GM21723 (cell line): ENCODE data around the gene ZBTB7A.
"Not testable (repeated sequence)": the region's sequence is repeated elsewhere in the genome, so short reads cannot be mapped to it uniquely, and the experiment has no call there.

Source experiments
- ATAC-seq: cut with Tn5 transposase; IDR thresholded peaks from one replicate; pipeline ENCODE4 v1.9.1; 2021; ENCODE audit warnings: mild to moderate bottlenecking, moderate library complexity; ENCODE audit not compliant: unreplicated experiment

The ZBTB7A gene

DNA sequence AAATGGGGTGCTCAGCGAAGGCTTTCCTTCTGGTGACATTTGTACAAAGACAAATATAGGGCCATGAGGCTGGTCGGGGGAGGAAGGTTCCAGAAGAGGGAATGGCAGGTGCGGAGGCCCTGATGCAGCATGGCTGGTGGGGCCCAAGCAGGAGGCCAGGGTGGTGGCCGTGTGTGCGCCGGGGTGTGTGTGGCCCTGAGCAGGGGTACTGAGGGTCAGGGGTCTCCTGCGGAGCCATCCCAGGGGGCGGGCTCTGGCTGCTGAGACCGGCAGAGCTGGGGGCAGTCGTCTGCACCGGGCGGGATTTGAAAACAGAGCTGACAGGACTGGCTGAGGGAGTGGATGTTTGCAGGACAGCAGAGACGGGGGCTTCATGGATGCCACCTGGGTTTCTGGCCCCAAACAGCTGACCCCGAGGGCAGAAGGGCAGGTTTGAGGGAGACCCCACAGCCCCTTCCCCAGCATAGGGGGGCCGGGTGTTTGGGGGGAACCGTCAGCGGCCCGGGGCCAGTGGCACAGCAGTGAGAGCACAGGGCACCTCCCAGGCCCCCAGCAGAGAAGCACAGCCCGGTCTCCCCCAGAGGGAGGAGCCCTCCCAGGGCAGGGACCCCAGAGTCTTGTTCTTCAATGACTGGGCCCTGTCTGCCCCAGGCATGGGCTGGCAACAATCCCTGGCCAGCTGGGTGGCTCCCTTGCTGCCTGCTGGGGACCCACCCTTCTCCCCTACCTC, 47.8 kb downstream of the ZBTB7A start:
- no peak for ATAC-seq

DNA sequence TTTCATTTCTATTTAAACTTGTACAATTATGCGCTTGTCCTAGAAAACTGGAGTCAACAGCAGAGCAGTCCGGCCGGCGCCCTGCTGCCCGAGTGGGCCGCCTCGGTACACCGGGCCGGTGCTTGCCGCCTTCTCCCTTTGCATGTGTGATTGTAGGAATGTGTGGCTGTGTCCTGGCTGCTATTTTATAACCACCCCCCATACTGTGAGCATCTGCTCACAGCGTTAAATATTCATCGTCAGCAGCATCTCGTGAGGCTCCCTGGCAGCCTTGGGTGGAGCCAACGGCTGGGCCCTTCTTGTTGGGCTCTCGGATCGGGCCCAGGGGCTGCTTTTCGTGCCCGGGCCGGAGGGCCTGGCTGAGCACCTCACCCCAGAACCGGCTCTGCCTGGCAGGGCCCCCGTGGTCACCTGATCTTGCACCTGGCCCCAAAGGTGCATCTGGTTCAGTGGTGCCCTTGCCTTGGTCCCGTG, 48.5 kb downstream of the ZBTB7A start:
- ATAC-seq, result no peak

DNA sequence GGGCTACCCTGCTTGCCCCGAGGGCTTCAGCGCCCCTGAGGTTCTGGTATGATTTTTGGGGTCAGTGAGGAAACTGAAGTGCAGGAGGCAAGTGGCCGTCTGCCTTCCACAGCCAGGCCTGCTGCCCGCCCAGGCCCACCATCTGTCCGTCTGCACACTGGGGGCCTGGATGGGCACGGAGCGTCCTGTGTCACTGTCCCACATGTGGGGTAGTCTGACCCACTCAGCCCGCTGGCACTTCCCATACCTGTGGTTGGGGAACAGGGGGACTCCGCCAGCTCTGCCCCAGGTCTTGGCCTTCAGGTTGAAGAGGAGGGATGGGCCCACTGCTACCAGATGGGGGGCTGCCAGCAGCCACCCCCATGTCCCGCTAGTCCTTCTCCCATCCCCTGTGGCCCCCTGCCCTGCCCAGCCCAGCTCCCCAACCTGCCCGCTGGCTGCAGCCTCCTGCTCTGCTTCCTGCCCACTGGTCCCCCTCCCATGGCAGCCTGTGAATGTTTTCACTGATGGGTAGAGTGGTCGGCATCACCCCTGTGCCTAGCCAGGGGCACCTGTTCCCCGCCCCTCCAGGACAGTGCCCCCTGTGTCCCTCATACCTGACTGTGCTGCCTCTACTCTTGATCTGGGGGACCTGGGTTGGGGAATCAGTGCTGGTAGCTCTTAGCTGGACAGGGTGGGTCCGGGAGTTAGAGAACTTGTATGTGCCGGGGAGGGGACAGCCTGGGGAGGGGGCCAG, 49.6 kb downstream of the ZBTB7A start:
- no peak for ATAC-seq

DNA sequence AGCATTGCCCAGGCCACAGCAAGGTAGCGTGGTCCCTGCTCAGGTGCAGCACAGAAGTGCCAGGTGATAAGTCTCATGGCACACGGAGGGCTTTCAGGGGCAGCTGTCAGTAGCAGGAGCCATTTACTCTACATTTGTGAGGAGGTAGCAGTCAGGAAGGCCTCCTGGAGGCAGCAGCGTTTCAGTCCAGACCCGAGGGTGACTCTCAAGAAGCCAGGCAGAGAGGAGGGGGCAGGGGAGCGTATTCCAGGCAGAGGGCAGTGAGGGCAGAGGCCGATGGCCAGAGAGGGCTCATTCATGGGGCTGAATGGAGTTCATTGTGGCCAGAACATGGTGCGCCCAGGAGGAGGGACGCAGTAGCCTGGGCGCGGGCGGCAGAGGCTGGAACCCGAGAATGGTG, 50.2 kb downstream of the ZBTB7A start:
- ATAC-seq, result no peak

DNA sequence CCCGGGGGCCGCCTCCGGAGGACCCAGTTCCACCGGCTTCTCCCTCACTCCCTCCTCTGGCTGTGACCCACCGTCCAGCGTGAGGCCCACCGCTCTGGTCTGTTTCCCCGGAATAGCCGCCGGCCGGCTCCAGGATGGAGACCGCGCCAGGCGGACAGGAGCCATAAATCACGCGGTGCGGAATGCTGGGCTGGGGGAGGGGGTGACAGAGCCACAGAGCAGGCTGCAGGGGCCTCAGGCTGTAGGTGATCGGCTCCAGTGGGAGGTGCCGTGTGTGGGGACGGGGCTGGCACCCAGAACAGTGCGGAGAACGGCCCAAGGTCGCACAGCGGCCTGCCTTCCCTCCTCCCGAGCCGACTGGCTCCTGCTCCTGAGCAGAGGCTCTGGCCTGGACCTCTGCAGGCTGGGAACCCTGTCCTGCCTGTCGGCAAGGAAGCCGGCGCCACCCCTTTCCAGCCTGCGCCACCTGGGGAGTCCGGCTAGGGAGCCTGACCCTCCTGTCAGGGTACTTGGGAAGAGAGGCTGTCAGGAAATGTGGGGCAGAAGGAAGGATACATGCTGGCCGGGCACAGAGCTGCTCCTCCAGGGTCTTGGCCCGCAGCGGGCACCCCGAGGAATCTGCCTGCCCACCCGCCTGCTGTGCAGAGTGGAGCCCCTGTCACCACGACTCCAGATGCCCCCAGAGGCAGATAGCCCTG, 50.8 kb downstream of the ZBTB7A start:
- ATAC-seq, result no peak

DNA sequence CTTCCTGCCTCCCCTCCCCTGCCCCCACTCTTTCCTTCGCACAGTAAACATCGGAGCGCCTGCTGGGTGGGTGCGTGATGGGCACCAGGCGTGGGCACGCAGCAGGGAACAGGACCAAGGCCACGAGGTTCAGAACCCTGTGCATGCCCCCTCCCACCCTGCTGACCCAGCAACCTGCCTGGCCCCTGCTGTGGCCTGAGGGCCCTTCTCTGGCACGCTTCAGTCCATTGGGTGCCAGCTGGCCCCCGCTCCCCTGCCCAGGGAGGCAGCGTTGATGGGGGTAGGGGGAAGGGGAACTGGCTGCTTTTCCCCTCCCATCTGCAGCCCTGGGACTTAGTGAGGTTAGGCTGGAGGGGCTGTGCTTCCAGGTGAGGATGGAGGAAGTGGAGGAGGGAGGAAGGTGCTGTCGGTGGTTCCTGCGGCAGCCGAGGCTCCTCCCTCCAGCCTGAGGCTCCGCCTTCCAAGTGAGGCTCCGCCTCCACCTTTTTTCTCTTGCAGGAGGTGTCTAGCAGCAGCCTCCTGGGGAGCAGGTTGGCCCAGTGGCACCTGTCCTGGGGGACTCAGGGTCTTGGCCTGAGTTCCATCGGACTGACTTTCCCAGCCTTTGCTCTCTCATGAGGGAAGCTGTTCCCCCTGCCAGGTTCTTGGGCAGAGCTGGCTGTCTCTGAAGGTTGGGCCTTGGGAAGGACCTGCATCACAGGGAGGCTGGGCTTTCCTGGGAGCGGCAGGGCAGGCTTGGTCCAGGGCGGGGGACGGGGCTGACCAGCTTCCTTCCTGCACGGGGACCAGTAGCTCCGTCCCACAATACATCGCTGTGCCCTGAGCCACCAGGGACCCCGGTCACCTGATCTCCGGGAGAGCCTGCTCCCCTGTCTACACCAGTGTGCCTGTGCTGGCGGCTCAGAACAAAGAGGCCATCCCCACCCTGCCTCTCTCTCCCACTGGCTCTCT, 51.9 kb downstream of the ZBTB7A start:
- no peak for ATAC-seq

DNA sequence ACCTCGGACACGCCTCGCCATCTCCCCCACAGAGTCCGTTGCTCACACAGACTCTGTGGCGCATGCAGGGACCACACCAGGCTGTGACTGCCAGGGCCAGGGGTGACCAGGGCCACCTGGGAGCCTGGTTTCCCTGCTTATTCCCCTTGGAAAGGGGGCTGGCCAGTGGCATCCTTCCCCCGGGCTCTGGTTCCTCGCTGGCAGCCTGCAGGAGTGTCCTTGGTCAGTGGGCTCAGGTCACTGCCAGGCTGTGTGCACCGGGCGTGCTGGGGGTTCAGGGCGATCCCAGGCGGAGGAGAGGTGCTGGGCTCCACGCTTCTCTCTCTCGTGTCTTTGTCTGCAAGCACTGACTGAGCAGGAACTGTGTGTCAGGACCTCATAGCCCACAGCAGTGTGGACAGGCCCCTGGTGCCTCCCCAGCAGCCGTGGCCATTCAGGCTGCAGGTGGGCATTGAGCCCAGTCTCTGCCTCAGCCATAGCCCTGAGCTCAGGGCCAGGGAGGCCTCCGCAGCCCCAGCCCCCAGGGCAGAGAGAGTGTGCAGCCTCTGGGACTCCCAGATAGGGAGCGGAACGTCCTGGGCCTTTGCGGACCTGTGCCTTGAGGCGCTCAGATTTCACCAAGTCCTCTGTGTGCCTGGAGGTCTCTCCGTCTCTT, 52.7 kb downstream of the ZBTB7A start:
- ATAC-seq, result no peak

DNA sequence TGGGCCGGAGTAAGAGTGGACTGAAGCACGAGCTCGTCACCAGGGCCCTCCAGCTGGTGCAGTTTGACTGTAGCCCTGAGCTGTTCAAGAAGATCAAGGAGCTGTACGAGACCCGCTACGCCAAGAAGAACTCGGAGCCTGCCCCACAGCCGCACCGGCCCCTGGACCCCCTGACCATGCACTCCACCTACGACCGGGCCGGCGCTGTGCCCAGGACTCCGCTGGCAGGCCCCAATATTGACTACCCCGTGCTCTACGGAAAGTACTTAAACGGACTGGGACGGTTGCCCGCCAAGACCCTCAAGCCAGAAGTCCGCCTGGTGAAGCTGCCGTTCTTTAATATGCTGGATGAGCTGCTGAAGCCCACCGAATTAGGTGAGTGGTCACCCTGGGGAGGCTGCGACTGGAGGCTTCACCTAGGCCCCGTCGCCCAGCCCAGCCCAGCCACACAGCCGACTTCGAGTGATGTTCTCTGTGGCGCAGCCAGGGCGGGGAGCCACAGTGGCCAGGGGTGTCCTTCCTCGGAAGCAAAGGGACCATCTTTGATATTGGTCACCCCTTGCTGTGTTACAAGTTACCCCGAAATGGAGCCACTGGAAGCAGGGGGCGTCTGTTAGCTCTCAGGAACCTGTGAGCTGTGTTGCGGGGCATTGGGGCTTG, 53.6 kb downstream of the ZBTB7A start:
- no peak for ATAC-seq

DNA sequence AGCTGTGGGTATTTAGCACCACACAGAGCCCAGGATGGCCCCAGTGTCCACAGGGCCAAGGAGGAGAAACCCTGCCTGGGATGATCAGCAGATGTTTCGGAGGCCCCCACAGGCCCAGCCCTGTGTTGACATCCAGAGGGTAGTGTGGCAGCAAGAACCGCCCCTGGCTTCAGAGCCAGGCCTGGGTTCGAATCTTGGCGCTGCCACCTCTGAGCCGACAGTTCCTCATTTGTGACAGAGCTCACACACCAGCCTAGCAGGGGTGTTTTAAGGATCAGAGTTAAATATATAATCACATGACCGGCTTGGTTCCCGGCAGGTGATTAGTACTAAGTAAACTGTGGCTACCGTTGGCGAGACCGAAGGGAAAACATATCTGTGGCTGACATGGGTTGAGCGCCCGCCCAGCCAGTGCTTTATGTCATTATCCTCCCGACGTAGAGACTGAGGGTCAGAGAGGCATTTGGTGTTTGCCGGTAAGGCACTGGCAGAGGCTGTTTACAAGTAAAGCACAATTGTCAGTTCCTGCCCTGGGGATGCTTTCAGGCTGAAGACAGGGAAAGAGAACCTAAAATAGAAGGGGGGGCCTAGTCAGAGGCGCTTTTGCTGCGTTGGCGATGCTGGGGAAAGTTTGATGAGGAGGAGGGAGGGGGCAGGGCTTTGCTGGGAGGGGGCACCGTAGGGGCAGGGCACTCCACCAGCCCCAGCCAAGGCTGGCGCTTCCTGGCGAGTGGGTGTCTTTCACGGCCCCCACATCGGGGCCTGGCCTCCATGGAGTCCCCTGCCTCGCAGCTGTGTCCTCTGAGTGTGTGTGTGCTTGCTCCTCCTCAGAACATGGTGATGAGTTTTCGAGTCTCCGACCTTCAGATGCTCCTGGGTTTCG, 54.4 kb downstream of the ZBTB7A start:
- ATAC-seq, result no peak

DNA sequence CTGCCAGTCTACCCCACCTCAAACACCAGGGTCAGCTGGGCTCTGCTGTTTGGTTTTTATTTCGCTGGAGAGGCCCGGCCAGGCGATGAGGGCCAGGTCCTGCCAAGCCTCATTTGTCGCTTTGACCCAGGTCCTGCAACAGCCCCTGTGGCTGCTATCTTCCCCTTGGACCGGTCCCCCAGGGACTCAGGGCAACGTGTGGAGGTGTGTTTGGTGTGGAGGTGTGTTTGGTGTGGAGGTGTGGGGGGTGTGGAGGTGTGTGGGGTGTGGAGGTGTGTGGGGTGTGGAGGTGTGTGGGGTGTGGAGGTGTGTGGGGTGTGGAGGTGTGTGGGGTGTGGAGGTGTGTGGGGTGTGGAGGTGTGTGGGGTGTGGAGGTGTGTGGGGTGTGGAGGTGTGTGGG, 55.3 kb downstream of the ZBTB7A start:
- ATAC-seq, result not testable (repeated sequence)

DNA sequence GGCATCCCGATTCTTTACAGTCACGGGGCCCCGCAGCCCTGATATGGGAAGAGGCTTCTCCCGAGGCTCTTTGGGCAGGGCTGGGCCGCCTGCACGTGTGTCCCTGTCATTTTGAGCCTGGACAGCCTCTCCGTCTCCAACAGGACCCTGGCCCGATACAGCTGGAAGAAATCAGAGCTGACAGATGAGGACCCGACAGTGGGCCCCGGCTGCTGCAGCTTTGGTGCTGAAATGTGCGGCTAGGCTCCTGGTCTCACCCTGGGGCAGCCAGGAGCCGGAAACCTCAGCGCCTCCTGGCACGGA, 55.9 kb downstream of the ZBTB7A start:
- ATAC-seq, result no peak

DNA sequence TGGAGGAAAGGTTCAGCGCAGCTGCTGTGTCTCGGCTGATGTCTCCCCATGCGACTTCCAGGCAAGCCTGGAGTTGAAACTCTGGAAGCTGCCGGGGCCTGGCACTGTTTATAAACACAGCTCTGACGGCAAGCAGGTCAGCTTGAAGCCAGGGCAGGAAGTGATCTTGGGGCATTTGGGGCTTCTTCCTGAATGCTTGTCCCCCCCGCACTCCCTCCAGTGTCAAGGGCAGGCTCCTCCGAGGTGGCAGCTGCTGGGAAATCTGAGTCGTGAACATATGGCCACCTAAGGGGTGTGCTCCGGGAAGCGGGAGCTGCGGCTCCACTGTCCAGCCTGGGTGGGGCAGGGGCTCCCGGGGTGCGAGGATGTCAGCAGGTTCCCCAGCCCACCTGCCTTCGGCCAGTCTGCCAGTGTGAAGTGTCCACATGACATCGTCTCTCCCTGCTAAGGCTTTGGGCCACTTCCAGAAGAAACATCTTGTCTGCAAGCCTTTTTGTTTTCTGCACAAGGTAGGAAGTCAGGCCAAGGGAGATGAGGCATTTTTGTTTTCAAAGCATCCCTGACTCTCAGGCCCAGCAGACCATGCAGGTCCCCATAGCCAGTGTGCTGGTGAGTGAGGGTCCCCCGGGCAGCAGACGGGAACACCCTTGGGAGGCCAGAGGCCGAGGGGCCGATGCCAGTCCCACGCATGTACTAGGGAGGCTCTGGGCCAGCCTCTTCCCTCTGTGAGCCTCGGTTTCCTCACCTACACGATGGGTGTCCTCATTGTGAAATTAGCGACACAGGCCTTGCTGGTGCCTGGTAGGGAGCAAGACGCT, 56.5 kb downstream of the ZBTB7A start:
- ATAC-seq, result no peak

DNA sequence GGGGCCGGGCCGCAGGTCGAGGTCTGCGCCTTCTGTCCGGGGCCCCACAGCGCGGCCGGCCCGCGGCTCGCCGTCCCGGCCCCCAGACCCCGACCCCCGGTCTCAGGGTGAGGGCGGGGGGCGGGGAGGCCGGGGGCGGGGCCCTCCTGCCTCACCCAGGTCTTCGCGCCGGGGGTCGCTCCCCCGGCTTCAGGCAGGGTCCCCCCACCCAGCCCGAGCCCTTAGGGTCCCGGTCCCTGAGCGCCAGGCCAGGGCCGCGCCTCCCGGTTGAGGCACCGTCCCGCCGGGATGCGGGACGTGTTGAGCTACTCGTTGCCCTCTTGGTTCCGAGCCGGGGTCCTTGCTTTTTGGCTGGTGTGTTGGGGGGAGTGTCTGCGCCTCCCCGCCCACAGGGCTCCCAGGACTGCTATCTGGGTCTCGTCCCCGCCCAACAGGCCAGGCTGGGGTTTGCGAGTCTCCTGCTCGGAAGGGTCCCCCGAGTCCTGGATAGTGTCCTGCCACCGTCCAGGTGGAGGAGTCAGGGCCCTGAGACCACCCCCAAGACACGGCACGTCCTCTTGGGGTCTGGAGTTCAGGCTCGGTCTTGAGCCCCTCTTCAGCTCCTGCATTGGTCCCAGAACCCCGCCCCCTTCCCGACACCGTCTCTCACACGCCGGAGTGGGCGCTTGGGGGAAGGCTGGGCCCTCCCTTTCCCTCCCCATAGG, 58.7 kb downstream of the ZBTB7A start:
- ATAC-seq, result peak; percentile 17

DNA sequence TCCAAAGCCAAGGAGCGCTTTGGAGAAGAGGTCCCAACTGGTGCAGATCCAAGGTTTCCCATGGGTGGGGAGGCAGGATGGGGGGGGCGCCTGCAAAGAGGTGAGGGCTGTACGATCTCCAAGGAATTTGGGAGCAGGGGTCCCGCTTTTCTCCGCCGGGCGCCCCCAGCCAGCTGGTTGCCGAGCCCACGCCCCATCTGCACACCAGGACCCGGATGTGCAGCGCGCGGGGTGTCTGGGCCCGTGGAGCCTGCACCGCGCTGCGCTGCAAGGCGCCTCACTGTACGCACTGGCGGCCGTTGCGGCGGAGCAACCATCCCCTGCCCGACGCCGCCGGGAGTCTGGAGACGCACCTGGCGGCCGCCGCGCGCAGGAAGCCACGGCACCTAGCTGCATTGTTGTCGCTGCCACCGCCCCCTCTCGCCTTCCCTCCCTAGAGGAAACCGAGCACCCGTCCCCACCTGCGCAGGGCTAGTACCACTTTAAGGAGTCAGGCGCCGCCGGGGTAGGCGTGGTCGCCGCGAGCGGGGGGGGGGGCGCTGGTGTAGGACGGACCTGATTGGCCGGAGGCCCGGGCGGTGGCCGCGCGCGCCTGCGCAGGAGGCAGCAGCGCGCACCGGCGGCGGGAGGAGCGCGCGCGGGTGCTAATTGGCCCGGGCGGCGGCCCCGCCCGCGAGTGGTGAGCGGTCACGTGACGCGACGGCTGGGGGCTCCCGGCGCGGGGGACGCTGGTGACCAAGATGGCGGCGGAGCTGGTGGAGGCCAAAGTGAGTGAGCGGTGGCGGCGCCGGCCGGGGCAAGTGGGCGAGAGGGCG, 59.5 kb downstream of the ZBTB7A start, which contains the start of gene PIAS4:
Gene PIAS4 (plus strand): TSS at position 716 of the 815 bp plus-strand sequence. CDS start 25 bp downstream, at position 741.
- peak; percentile 74 for ATAC-seq

DNA sequence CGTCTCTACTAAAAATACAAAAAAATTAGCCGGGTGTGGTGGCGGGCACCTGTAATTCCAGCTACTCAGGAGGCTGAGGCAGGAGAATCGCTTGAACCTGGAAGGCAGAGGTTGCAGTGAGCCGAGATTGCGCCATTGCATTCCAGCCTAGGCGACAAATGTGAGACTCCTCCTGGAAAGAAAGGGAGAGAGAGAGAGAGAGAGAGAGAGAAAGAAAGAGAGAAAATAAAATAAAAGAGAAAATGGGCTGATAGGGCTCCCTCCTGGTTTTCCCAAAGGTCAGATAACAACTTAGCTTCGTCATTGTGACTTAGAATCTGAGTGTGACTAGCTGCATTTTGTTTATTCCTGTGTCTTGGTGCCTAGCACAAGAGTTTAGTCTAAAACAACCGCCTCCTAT, 61.3 kb downstream of the ZBTB7A start:
- ATAC-seq, result not testable (repeated sequence)

DNA sequence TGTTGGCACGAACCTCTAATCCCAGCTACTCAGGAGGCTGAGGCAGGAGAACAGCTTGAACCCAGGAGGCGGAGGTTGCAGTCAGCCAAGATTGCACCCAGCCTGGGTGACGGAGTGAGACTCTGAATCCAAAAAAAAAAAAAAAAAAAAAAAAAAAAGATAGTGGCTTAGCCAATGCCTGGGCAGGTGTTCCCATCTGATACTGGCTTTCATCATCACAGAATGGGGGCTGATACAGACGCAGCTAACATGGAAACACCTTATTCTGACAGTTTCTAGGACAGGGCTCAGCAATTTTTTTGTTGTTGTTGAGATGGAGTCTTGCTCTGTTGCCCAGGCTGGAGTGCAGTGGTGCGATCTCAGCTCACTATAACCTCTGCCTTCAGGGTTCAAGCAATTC, 65.9 kb downstream of the ZBTB7A start:
- not testable (repeated sequence) for ATAC-seq
